ENCODE data around the gene ADGRG6. TPM values are rescaled to one million over a fixed set of nuclear protein-coding genes. Genes with fewer than 3 reads are reported as not detected.

Gene ADGRG6
- total RNA-seq, 1 donor from 2014 or later, result 2.5 TPM

- DNase-seq (ENCODE audit: low spot score), result no peak
- TF ChIP-seq CTCF (IDR thresholded peaks at IDR 0.05), result no peak
- Mint-ChIP-seq H3K27me3 (ENCODE audit: low read depth) (no peaks in the 10 kb centered on the region), H3K36me3 (ENCODE audit: low read depth) (no peaks in the 10 kb centered on the region), H3K4me3 (ENCODE audit: unreplicated experiment) (no peak overlapping the region), H3K27ac (ENCODE audit: unreplicated experiment) (no peak overlapping the region), H3K4me1 (ENCODE audit: low read depth) (peaks cover 17% of the 10 kb centered on the region), H3K9me3 (ENCODE audit: low read depth) (no peaks in the 10 kb centered on the region)
Observed at GRCh38 chr6:142386657-142387056, 84.8 kb downstream of the ADGRG6 start.

GRCh38 chr6:142387997-142388815, 86.4 kb downstream of the ADGRG6 start:
- Mint-ChIP-seq H3K4me3 (ENCODE audit: unreplicated experiment) (no peak overlapping the region), H3K9me3 (ENCODE audit: low read depth) (no peaks in the 10 kb centered on the region), H3K27me3 (ENCODE audit: low read depth) (no peaks in the 10 kb centered on the region), H3K27ac (ENCODE audit: unreplicated experiment) (no peak overlapping the region), H3K36me3 (ENCODE audit: low read depth) (no peaks in the 10 kb centered on the region), H3K4me1 (ENCODE audit: low read depth) (peaks cover 12% of the 10 kb centered on the region)
- TF ChIP-seq CTCF (IDR thresholded peaks at IDR 0.05), result peak; percentile 90
- no peak for DNase-seq (ENCODE audit: low spot score)

GRCh38 chr6:142395266-142395665, 93.5 kb downstream of the ADGRG6 start:
- no peaks in the 10 kb centered on the region for H3K9me3 Mint-ChIP-seq (ENCODE audit: low read depth)
- no peak for TF ChIP-seq CTCF (IDR thresholded peaks at IDR 0.05)
- no peaks in the 10 kb centered on the region for H3K36me3 Mint-ChIP-seq (ENCODE audit: low read depth)
- no peak overlapping the region for H3K4me3 Mint-ChIP-seq (ENCODE audit: unreplicated experiment)
- no peak for DNase-seq (ENCODE audit: low spot score)
- peaks cover 8% of the 10 kb centered on the region for H3K4me1 Mint-ChIP-seq (ENCODE audit: low read depth)
- H3K27me3 Mint-ChIP-seq (ENCODE audit: low read depth), result no peaks in the 10 kb centered on the region
- H3K27ac Mint-ChIP-seq (ENCODE audit: unreplicated experiment), result no peak overlapping the region

GRCh38 chr6:142395768-142396231, 94.0 kb downstream of the ADGRG6 start:
- H3K9me3 Mint-ChIP-seq (ENCODE audit: low read depth), result no peaks in the 10 kb centered on the region
- H3K36me3 Mint-ChIP-seq (ENCODE audit: low read depth), result no peaks in the 10 kb centered on the region
- no peak for DNase-seq (ENCODE audit: low spot score)
- peaks cover 13% of the 10 kb centered on the region for H3K4me1 Mint-ChIP-seq (ENCODE audit: low read depth)
- peak overlapping the region; percentile 30 for H3K27ac Mint-ChIP-seq (ENCODE audit: unreplicated experiment)
- TF ChIP-seq CTCF (IDR thresholded peaks at IDR 0.05), result no peak
- no peak overlapping the region for H3K4me3 Mint-ChIP-seq (ENCODE audit: unreplicated experiment)
- no peaks in the 10 kb centered on the region for H3K27me3 Mint-ChIP-seq (ENCODE audit: low read depth)

- no peak for DNase-seq (ENCODE audit: low spot score)
- Mint-ChIP-seq H3K36me3 (ENCODE audit: low read depth) (no peaks in the 10 kb centered on the region), H3K4me1 (ENCODE audit: low read depth) (peaks cover 18% of the 10 kb centered on the region), H3K27me3 (ENCODE audit: low read depth) (no peaks in the 10 kb centered on the region), H3K27ac (ENCODE audit: unreplicated experiment) (no peak overlapping the region), H3K9me3 (ENCODE audit: low read depth) (no peaks in the 10 kb centered on the region), H3K4me3 (ENCODE audit: unreplicated experiment) (no peak overlapping the region)
- no peak for TF ChIP-seq CTCF (IDR thresholded peaks at IDR 0.05)
Observed at GRCh38 chr6:142398353-142398752, 96.5 kb downstream of the ADGRG6 start.
